Stimulated activated CD4-positive, alpha-beta T cell treated with anti-CD3 and anti-CD28 coated beads, TNF-alpha, amount 100 ng/mL, for 48 hours (primary cell): ENCODE measurements around the gene ELK4.

Experiments used
- DNase-seq, 3 donors: peaks; one replicate each; pipeline ENCODE4 v3.0.0-alpha.2; 2020; ENCODE audit warnings: low read depth in 3 of 3

Gene ELK4

GRCh38 chr1:205630241-205630640 lies 1.6 kb downstream of the ELK4 start:
- DNase-seq: no peak

DNA sequence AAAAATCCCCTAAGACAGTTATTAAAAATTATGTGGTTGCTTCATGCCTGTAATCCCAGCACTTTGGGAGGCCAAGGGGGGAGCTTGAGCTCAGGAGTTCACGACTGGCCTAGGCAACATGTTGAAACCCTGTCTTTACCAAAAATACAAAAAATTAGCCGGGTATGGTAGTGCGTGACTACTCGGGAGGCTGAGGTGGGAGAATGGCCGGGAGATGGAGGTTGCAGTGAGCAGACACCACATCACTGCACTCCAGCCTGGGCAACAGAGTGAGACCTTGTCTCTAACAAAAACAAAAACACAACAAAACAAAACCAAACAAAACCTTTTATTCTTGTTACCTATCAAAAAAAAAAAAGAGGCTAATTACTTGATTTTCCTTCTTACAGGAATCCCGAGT lies 2.1 kb downstream of the ELK4 start:
- DNase-seq: no peak

DNA sequence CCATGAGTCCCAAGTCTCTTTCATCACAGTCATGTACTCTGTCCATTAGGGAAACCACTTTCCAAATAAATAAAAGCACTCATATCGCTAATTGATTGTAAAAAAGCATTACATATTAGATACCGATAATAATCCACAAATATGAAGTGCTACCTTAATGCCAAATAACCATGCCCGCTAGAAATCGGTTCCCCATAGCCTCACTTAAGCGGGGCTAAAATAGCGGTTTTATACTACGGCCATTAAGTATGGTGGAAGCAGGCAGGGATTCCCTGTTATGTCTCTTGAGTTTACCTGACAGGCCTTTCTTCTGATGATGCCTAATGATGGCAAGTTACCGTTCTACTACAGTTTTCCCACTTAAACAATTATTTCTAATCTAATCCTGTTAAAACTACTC lies 3.9 kb downstream of the ELK4 start:
- DNase-seq: no peak

- DNase-seq: no peak
Observed at GRCh38 chr1:205626216-205626615, 5.6 kb downstream of the ELK4 start.

GRCh38 chr1:205623646-205624045 lies 8.2 kb downstream of the ELK4 start:
- DNase-seq: no peak

DNA sequence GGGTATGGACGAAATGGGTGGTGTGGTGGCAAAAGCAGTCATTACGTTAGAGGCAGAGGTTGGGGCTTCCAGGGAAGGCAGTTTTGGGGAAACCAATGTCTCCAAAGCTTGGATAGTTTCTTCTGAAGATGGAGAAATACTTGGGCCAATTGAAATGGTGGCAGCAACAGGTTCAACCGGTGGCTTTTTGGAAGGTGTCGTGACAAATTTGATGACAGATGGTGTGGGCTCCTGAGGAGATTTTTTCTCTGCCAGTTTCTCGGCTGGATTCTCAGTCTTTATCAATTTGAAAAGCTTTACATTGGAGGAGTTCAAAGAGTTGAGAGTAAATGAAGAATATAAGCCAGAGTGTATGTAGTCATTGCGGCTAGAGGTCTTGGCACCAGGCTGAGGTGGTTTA lies 11.5 kb downstream of the ELK4 start:
- no peak for DNase-seq

DNA sequence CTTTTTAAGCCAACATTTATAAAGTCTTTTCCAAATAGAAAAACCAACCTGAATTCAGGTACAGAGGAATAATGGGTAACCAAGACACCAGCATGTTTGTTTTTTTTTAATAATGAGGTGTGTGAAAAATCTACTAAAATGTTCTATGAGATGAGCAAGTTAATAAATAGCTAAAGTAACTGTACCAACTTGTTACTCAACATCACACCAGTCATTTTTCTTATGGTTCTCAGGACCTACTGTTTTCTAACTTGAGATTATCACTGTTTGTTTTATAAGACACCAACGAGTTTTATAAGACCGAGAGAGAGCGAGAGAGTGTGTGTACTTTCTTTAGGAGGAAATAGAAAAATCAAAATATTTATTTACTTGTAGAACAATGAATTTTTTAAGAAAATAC lies 12.4 kb downstream of the ELK4 start:
- no peak for DNase-seq

DNA sequence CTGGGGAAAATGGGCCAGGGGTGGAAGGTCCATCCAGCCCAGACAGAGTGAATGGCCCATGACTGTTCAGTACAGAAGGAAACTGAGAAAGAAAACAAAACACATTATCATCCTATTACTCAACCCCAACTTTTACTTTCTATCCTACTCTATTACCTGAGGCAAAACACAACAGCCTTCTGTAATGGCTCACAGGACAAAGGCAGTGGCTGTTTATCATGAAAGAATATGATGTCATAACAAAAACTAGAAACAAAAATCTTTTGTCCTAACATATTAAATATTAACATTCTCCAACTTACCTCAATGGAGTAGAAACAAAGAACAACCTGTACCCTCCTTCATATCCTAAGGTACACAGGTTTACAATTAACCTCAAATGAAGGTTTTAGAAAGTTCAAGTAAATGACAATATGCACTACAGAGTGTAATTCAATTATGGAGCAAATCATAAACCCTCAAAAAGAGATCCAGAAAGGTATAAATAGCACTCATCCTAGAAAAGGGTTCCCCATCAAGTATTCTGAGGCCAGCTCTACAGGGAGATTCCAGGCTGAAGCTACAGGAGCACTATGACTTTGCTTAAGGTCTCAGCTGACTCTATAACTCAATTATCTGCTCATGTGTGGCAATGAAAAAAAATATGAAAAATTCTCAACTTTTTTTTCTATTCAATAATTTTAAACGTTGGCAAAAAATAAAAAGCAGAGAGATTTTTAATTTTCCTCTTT lies 15.1 kb downstream of the ELK4 start:
- no peak for DNase-seq

DNA sequence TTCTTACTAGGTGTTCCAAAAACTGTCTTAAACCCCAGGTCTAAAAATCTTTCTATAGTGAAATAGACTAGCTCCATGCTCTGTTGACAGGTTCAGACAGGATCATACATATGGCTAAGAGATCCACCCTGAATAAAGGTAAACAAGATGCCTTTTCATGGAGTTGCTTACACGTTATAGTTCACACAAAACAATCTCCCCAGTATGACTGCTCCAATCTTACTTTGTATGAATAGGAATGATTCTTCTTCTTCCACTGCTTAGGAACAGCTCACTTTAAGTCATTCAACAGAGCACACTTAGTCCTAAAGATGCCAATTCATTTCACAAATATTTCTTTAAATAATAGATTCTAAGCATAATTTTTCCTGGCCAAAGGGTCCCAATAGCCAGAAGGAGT lies 16.0 kb downstream of the ELK4 start:
- DNase-seq: no peak

- no peak for DNase-seq
Observed at GRCh38 chr1:205613854-205614412, 17.9 kb downstream of the ELK4 start.

DNA sequence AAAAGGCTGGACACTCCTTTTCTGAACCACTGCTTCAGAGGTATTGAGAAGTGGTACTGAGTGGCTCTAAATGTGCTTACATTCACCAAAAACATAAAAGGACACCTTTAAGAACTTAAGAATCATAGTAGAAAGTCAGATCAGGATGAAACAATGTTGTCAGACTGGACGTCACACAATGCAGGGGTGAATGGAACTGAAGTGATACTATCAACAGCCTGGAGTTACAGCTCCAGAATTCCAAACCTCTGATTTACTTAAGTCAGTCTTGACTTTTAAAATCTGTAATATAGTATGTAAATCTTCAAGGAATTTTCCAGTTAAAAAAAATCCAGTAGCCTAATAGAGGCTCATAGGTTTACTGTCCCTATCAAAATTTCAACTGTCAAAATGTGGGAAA lies 19.3 kb downstream of the ELK4 start:
- no peak for DNase-seq

DNA sequence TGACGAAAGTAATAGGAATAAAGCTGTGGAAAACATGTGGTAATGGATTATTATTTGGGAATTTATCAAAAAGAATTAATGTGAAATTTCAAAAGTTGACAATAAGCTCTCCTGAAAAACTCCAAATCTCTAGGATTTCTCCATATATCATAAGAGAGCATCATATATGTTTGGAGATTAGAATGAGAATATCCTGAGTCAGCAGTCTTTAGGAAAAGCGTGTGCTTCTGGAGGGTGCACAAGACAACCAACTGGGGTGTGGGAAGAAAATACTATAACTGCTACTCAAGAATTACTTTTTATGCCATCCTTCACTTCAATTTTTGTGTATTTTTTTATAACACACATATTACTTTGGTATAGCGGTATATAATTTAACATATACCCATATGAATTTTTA lies 19.7 kb downstream of the ELK4 start:
- DNase-seq: no peak

DNA sequence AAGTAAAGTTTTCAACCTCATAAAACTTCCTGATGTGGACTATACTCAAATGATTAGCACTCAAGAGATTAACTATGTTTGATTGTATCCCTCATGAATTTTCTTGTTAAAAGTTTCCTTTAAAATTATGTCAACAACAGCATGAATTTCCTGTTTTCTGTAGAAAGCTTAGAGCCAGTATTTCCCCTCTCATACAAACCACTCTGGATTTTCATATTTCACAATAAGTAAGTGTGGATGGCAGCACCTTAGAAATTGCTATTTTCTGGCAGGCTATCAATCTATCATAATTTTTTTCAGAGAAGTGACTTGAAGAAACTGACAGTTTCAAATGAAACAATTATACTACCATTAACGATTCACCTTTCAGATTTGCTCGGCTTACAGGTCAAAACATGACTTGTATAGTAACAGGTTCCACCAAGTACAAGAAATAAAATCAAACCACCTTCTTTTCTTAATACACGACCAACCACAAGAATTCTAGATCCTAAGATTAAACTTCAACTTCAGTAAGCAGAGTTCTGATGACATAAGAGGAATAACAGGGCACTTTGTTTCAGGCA lies 20.8 kb downstream of the ELK4 start:
- no peak for DNase-seq

GRCh38 chr1:205610036-205610435 lies 21.8 kb downstream of the ELK4 start:
- DNase-seq: no peak

DNA sequence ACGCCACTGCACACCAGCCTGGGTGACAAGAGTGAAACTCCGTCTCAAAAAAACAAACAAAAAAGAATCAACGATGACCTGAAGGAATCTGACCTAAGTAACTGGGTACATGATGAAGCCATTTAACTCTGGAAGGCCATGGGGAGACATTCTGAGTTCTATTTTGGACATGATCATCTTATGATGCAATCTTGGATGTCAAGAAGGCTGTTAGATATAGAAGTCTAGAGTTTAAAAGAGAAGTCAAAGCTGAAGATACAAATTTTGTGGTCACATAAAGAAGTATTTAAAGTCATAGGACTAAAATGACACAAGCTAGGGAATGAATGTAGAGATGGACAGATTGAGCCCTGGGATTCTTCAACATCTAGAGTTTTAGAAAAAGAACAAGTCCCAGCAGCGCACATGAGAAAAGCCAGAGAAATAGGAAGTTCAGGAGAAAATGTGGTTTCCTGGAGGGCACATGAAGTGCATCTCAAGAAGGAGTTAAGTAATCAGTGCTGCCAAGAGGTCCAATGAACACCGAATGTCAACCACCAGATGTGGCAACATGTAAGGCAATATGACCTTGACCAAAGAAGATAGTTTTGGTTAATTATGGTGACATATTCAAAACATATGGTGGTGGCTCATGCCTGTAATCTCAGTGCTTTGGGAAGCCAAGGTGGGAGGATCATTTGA lies 26.8 kb downstream of the ELK4 start:
- DNase-seq: no peak

GRCh38 chr1:205604059-205604458 lies 27.8 kb downstream of the ELK4 start:
- DNase-seq: no peak

DNA sequence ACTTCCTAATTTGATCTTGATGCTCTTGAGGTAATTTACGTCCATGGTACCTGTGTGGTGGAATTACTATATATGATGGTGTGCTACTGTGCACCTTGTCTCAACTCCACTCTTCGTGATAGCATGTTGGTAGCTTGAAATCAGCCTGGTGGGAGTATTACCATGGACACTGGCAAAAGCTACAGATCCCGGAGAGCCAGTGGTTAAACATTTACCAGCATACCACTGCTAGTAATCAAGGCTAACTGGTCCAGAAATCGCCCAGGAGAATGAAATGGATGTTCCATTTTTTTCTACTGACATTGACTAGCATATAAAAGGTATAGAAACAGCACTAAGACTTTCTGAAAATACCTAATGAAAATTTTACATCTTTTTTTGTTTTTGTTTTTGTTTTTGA lies 30.6 kb downstream of the ELK4 start:
- no peak for DNase-seq

DNA sequence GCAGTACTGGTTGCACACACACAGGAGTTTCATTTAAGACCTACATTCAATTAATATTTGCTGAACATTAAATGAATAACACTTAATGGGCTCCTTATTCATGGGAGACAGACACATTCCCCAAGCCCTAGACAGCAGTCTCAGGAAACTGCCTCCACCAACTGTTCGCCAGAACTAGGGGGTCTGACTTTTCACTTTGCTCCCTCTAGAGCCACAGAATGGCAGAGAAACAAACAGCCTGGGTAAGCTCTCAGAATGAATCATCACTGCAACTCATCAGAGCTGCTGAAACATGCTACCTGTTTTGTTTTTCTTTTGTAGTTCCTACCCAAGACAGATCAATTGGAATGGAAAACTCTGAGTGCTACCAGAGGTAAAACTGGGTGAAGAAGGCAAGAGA lies 31.7 kb downstream of the ELK4 start:
- DNase-seq: no peak

DNA sequence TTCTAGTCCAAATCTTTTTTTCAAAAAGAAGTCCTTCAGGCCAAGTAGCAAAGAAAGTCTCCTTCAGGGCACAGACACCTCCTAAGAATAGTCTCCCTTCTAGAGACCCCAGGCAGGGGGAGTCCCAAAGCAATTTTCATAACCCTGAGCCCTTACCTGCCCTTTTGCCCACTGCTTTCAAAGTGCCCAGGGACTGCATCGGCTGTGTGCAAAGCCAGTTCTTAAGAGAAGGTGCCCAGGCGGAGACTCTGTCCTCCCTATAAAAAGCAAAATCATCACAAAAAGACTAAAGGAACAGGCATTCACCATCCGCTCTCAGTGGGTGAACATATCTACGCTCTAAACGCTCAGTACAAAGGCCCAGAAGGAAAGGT lies 32.2 kb downstream of the ELK4 start:
- DNase-seq: no peak

- no peak for DNase-seq
Observed at GRCh38 chr1:205598841-205599668, 32.8 kb downstream of the ELK4 start.

DNA sequence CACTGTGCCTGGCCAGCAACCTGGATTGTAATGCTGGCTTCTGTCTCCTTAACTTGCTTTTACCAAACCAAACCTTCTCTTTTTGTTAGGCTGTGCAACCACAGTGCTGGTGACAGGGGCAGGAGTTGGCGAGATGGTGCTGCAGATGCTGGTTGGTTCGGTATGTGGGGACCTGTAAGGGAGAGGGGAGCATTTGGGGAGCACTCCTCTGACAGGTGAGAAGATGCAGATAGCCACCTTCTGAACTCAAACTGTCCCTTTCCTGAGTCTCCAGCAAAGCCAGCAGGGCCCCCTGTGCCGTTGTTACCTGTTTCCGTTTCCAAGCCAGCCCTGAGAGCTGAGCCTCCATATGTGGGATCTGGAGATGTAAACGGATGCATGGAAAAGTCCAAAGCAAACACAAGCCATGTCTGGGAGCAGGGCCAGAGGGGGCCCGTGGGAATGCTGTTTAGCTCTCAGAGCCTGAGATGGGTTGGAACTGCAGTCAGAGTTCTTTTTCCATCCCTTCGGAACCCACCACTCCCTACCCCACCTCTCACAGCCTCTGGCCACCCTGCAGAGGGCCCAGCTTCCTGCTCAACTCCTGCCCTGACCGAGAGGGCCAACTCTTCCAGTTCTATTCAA lies 34.0 kb downstream of the ELK4 start:
- no peak for DNase-seq

DNA sequence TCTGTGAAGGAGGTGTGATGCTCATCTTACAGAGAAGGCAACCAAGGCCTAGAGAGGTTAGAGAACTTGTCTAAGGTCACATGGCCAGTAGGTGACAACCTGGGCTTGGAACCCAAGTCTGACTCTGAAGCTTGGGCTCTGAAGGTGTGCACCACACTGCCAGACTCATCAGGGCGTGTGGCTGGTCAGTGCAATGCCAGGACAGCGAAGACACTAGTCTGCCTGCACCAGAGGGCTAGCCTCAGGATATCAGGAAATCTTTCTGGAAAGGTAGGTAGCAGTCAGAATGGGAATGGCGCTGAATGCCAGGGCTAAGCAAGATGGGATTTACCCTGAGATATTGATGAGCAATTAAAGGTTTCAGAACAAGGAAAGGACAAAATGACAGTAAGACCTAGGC lies 34.9 kb downstream of the ELK4 start:
- DNase-seq: no peak
